H1 (cell line): Measurements from ENCODE around the gene FGF2. TPM values are rescaled to one million over a fixed set of nuclear protein-coding genes. Genes with fewer than 3 reads are reported as not detected.

Source experiments
- CTCF ChIA-PET: fragments of 300-600 bp; sonication (Branson Sonifier 250); formaldehyde crosslinking; loops from one replicate; lab custom pipeline; 2021; ENCODE audit not compliant: partially characterized antibody; lab: Charles Lee
- POLR2A ChIA-PET: fragments of 300-600 bp; sonication (Branson Sonifier 250); formaldehyde crosslinking; loops from one replicate; lab custom pipeline; 2021; ENCODE audit warnings: inconsistent platforms; ENCODE audit not compliant: partially characterized antibody; lab: Charles Lee
- DNase-seq, 2 experiments: peaks; one replicate each; pipeline versions ENCODE4 v3.0.0 to v3.0.0-alpha.2; 2010 to 2022; ENCODE audit warnings: low spot score in 2 of 2, low read depth in 1 of 2, mixed read lengths in 1 of 2
- FAIRE-seq: peaks from 2 replicates; lab custom pipeline; 2011; peaks lifted over from hg19 to GRCh38; lab: Jason Lieb, UNC
- H2AFZ ChIP-seq: 2 replicates; pipeline ENCODE4 v1.8.1; 2012; ENCODE audit warnings: low read length, inconsistent platforms
- H2AK5ac ChIP-seq: 2 replicates; pipeline ENCODE4 v1.6.1; 2013; ENCODE audit warnings: low read depth, low read length
- H2BK120ac ChIP-seq: replicated peaks from 2 replicates; pipeline ENCODE3; 2013; ENCODE audit warnings: low read depth, low read length, inconsistent platforms
- H2BK12ac ChIP-seq: 2 replicates; pipeline ENCODE4 v1.6.1; 2013; ENCODE audit warnings: low read depth, low read length
- H2BK15ac ChIP-seq: 2 replicates; pipeline ENCODE4 v1.6.1; 2013; ENCODE audit warnings: low read length
- H2BK20ac ChIP-seq: 2 replicates; pipeline ENCODE4 v1.6.1; 2013; ENCODE audit warnings: low read length
- H2BK5ac ChIP-seq: 2 replicates; pipeline ENCODE4 v1.6.1; 2013; ENCODE audit warnings: low read depth, low read length
- H3K14ac ChIP-seq: 2 replicates; pipeline ENCODE4 v1.6.1; 2013; ENCODE audit warnings: inconsistent platforms; ENCODE audit not compliant: insufficient read length
- H3K18ac ChIP-seq: 2 replicates; pipeline ENCODE4 v1.6.1; 2013; ENCODE audit warnings: low read length; ENCODE audit errors: extremely low read depth
- H3K23ac ChIP-seq: 2 replicates; pipeline ENCODE4 v1.6.1; 2013; ENCODE audit warnings: inconsistent platforms; ENCODE audit not compliant: insufficient read length
- H3K23me2 ChIP-seq: 2 replicates; pipeline ENCODE4 v1.6.1; 2013; ENCODE audit warnings: low read depth, low read length
- H3K27ac ChIP-seq: 2 replicates; pipeline ENCODE4 v1.6.1; 2011; ENCODE audit warnings: low read depth, low read length, inconsistent platforms
- H3K27me3 ChIP-seq, 4 experiments: replicated peaks in 1 of 4; 1 replicate in 1 of 4; 2 replicates in 3 of 4; pipeline versions ENCODE4 v1.6.1 to v1.8.1; 2011 to 2013; ENCODE audit warnings: low read length in 3 of 4, mild to moderate bottlenecking in 3 of 4, inconsistent platforms in 2 of 4, mixed read lengths in 2 of 4, moderate library complexity in 1 of 4; ENCODE audit not compliant: control insufficient read depth in 3 of 4, insufficient read depth in 3 of 4; ENCODE audit errors: extremely low read depth in 1 of 4
- H3K36me3 ChIP-seq, 4 experiments: 2 replicates each; pipeline versions ENCODE4 v1.6.1 to v1.8.1; 2011 to 2013; ENCODE audit warnings: mild to moderate bottlenecking in 4 of 4, low read length in 3 of 4, moderate library complexity in 2 of 4, control low read depth in 1 of 4, inconsistent platforms in 1 of 4; ENCODE audit not compliant: insufficient read depth in 4 of 4, control insufficient read depth in 2 of 4
- H3K4ac ChIP-seq: replicated peaks from 2 replicates; pipeline ENCODE3; 2013; ENCODE audit warnings: low read length, low read depth, mixed read lengths, inconsistent platforms; ENCODE audit not compliant: insufficient read length
- H3K4me1 ChIP-seq, 4 experiments: replicated peaks in 1 of 4; 1 replicate in 1 of 4; 2 replicates in 3 of 4; pipeline versions ENCODE4 v1.6.1 to v1.8.1; 2011 to 2013; ENCODE audit warnings: low read length in 3 of 4, inconsistent platforms in 2 of 4, mixed read lengths in 1 of 4; ENCODE audit not compliant: insufficient read depth in 4 of 4, control insufficient read depth in 3 of 4
- H3K4me2 ChIP-seq, 2 experiments: 2 replicates each; pipeline versions ENCODE4 v1.6.1 to v1.8.1; 2011 to 2013; ENCODE audit warnings: low read depth in 2 of 2, low read length in 2 of 2, control low read depth in 1 of 2, inconsistent platforms in 1 of 2, mild to moderate bottlenecking in 1 of 2; ENCODE audit not compliant: insufficient read depth in 1 of 2
- H3K4me3 ChIP-seq, 4 experiments: fragments of 200-600, 300-600 bp in 1 of 4; sonication (generic), shearing (Covaris generic), sonication (Bioruptor Twin) in 1 of 4; 2 replicates each; pipeline versions ENCODE4 v1.5.1 to v1.8.1; 2011 to 2016; ENCODE audit warnings: low read length in 4 of 4, low read depth in 3 of 4, control low read depth in 2 of 4, inconsistent platforms in 2 of 4, mild to moderate bottlenecking in 2 of 4, mixed read lengths in 1 of 4, moderate library complexity in 1 of 4; ENCODE audit not compliant: insufficient read depth in 2 of 4; ENCODE audit errors: extremely low read depth in 1 of 4
- H3K56ac ChIP-seq: replicated peaks from 2 replicates; pipeline ENCODE3; 2013; ENCODE audit warnings: low read depth, mild to moderate bottlenecking, mixed read lengths, low read length, inconsistent platforms; ENCODE audit not compliant: insufficient read length
- H3K79me1 ChIP-seq: 2 replicates; pipeline ENCODE4 v1.6.1; 2013; ENCODE audit warnings: low read depth, low read length, control low read depth
- H3K79me2 ChIP-seq, 2 experiments: 2 replicates each; pipeline versions ENCODE4 v1.6.1 to v1.8.1; 2012 to 2013; ENCODE audit warnings: low read length in 2 of 2, mild to moderate bottlenecking in 2 of 2, inconsistent platforms in 1 of 2; ENCODE audit not compliant: insufficient read depth in 2 of 2, control insufficient read depth in 1 of 2
- H3K9ac ChIP-seq, 4 experiments: replicated peaks in 1 of 4; 1 replicate in 1 of 4; 2 replicates in 3 of 4; pipeline versions ENCODE4 v1.6.1 to v1.8.1; 2011 to 2013; ENCODE audit warnings: low read depth in 3 of 4, low read length in 3 of 4, control low read depth in 2 of 4, mild to moderate bottlenecking in 2 of 4, moderate library complexity in 2 of 4, inconsistent platforms in 1 of 4; ENCODE audit errors: extremely low read depth in 1 of 4
- H3K9me3 ChIP-seq, 2 experiments: 2 replicates each; pipeline versions ENCODE4 v1.6.1 to v1.8.1; 2012 to 2013; ENCODE audit warnings: mild to moderate bottlenecking in 2 of 2, moderate library complexity in 2 of 2, control low read depth in 1 of 2, inconsistent platforms in 1 of 2, low read depth in 1 of 2, low read length in 1 of 2, mixed read lengths in 1 of 2; ENCODE audit not compliant: insufficient read depth in 2 of 2
- H4K20me1 ChIP-seq, 2 experiments: replicated peaks in 1 of 2; 2 replicates each; pipeline versions ENCODE3 to v1.8.1; 2011 to 2013; ENCODE audit warnings: inconsistent platforms in 2 of 2, low read length in 2 of 2, mild to moderate bottlenecking in 1 of 2; ENCODE audit not compliant: insufficient read depth in 2 of 2, control insufficient read depth in 1 of 2
- H4K5ac ChIP-seq: 2 replicates; pipeline ENCODE4 v1.6.1; 2013; ENCODE audit warnings: low read length, low read depth, mixed read lengths, inconsistent platforms; ENCODE audit not compliant: insufficient read length
- H4K8ac ChIP-seq: 2 replicates; pipeline ENCODE4 v1.8.0; 2013; ENCODE audit warnings: mild to moderate bottlenecking, moderate library complexity, low read length, inconsistent platforms; ENCODE audit not compliant: insufficient read depth; ENCODE audit errors: extremely low read depth
- H4K91ac ChIP-seq: replicated peaks from 2 replicates; pipeline ENCODE3; 2013; ENCODE audit warnings: low read length, mixed read lengths, inconsistent platforms; ENCODE audit not compliant: insufficient read length
- POLR2A ChIP-seq, 2 experiments: IDR thresholded peaks; 1 replicate in 1 of 2; 2 replicates in 1 of 2; pipeline ENCODE4 v1.6.1; 2011; ENCODE audit warnings: low read depth in 2 of 2, low read length in 2 of 2, mild to moderate bottlenecking in 2 of 2; ENCODE audit errors: control extremely low read depth in 1 of 2
- POLR2AphosphoS5 ChIP-seq: IDR thresholded peaks from 2 replicates; pipeline ENCODE4 v1.6.1; 2011; ENCODE audit warnings: low read depth, low read length
- TEAD4 ChIP-seq: IDR thresholded peaks from 2 replicates; pipeline ENCODE4 v1.6.1; 2012; ENCODE audit warnings: low read depth, low read length, inconsistent platforms, mixed read lengths
- WGBS, 2 experiments: shearing (Covaris generic) in 1 of 2; methylation state at CpG; one replicate each; pipeline versions ENCODE4 v1.1.6 to v1.1.7; 2013 to 2015; ENCODE audit warnings: low lambda C conversion rate in 2 of 2, mixed read lengths in 2 of 2, inconsistent platforms in 1 of 2, low coverage in 1 of 2, missing lambda C conversion rate in 1 of 2; ENCODE audit not compliant: insufficient replicate concordance in 2 of 2, insufficient coverage in 1 of 2, insufficient read length in 1 of 2; ENCODE audit errors: extremely low coverage in 1 of 2, missing lambda C conversion rate in 1 of 2; 5-methylcytosine and 5-hydroxymethylcytosine counted together
- polyA plus RNA-seq, 7 experiments: library from polyadenylated mRNA; depleted of rRNA in 3 of 7; stranded (reverse) in 5 of 7; unstranded in 2 of 7; fragments of >200 nt in 5 of 7; fragments of 200-250 nt in 2 of 7; gene quantifications; 1 replicate in 5 of 7; 2 replicates in 1 of 7; 4 replicates in 1 of 7; pipeline versions ENCODE4 v1.2.1 to v1.2.3, GENCODE V29; 2011 to 2013; ENCODE audit warnings: missing spikeins in 2 of 7, mixed read lengths in 2 of 7
- total RNA-seq: library from RNA; stranded (reverse); fragmentation: NEBNext Ultra II Directional; extraction: Animal tissue kit (Norgen Biotek cat#: 25700); gene quantifications from 2 replicates; pipeline ENCODE4 v1.2.1, GENCODE V29; 2021

The FGF2 gene
- total and polyA plus RNA-seq, 2 of the 8 experiments (the other 6 are each of a cell fraction or from before 2014, with no cell fraction given), result 23.4 to 145 TPM

GRCh38 chr4:122830426-122831095 lies 3.9 kb downstream of the FGF2 start:
- H3K36me3 ChIP-seq, result peaks cover 0 to 60% (median 8%) of the 10 kb centered on the region in 4 experiments; a peak in 4 of 8 replicates
- no peak overlapping the region for H2AK5ac ChIP-seq
- no peak overlapping the region for H2BK120ac ChIP-seq
- 61% methylated on average over 5 of the region's 5 CpGs; no CpG with 5 or more reads in 1 of the 2 experiments for WGBS, 2 experiments
- peaks cover 17 to 23% of the 10 kb centered on the region in 2 experiments for H4K20me1 ChIP-seq
- H3K27ac ChIP-seq, result no peak overlapping the region
- no peak for TF ChIP-seq TEAD4
- peak in 1 of 2 experiments; percentile 84; a peak in 2 of 3 replicates for TF ChIP-seq POLR2A (IDR thresholded peaks at IDR 0.05; ENCODE audit: control extremely low read depth in 1 of 2, low read depth in 2 of 2, low read length in 2 of 2)
- TF ChIP-seq POLR2AphosphoS5, result peak; percentile 87
- H3K4ac ChIP-seq, result no peak overlapping the region
- peaks cover 52 to 93% of the 10 kb centered on the region in 2 experiments for H3K79me2 ChIP-seq
- H2BK15ac ChIP-seq, result no peak overlapping the region
- FAIRE-seq, result no peak
- no peak overlapping the region for H2BK20ac ChIP-seq
- H3K4me3 ChIP-seq, result peak overlapping the region; percentile 12 to 98 (median 83); a peak in 6 of 8 replicates
- H3K4me1 ChIP-seq, result peaks cover 5 to 27% (median 23%) of the 10 kb centered on the region in 4 experiments
- H2BK12ac ChIP-seq, result no peak overlapping the region
- peak overlapping the region; percentile 48 for H3K18ac ChIP-seq
- no peaks in the 10 kb centered on the region for H3K9me3 ChIP-seq
- H3K27me3 ChIP-seq, result no peaks in the 10 kb centered on the region
- H3K23me2 ChIP-seq, result peaks cover under 1% of the 10 kb centered on the region; the same call in 1 of the 2 replicates
- ChIA-PET CTCF (interaction anchor here (1.0 to 3.2 kb wide), 6 partner anchors 10 to 72 kb away, joined by 3 to 21 read pairs (median 4); no protein-coding TSS in a partner anchor), POLR2A (interaction anchor here (0.6 to 14.2 kb wide), 19 partner anchors 10 to 120 kb away, joined by 3 to 278 read pairs (median 3); no protein-coding TSS in a partner anchor)
- H3K23ac ChIP-seq, result no peak overlapping the region
- no peak overlapping the region for H3K14ac ChIP-seq
- H4K91ac ChIP-seq, result no peak overlapping the region
- no peak overlapping the region for H4K8ac ChIP-seq
- peak overlapping the region; percentile 26; the same call in 1 of the 2 replicates for H2BK5ac ChIP-seq
- no peak overlapping the region for H4K5ac ChIP-seq
- H3K56ac ChIP-seq, result no peak overlapping the region
- H2AFZ ChIP-seq, result no peak overlapping the region
- DNase-seq, result no peak
- peak overlapping the region; percentile 69 to 71 for H3K4me2 ChIP-seq
- H3K9ac ChIP-seq, result peak overlapping the region in 1 of 4 experiments; percentile 38; a peak in 3 of 7 replicates
- 0 out of 2 replicates have a peak, but pooled peaks cover 2% of the 10 kb centered on the region for H3K79me1 ChIP-seq
